ENCODE results near the gene SLC10A7.

The SLC10A7 gene

GRCh38 chr4:146494143-146494542, 27.6 kb downstream of the SLC10A7 start:
- no peak for DNase-seq (ENCODE audit: low read depth in 2 of 2)

GRCh38 chr4:146490106-146490505, 31.6 kb downstream of the SLC10A7 start:
- DNase-seq (ENCODE audit: low read depth in 2 of 2): no peak

- DNase-seq (ENCODE audit: low read depth in 2 of 2): no peak
Observed at GRCh38 chr4:146488495-146489174, 33.1 kb downstream of the SLC10A7 start.

GRCh38 chr4:146486565-146486964, 35.2 kb downstream of the SLC10A7 start:
- DNase-seq (ENCODE audit: low read depth in 2 of 2): no peak

GRCh38 chr4:146485968-146486367, 35.8 kb downstream of the SLC10A7 start:
- no peak for DNase-seq (ENCODE audit: low read depth in 2 of 2)

GRCh38 chr4:146482788-146483187, 39.0 kb downstream of the SLC10A7 start:
- DNase-seq (ENCODE audit: low read depth in 2 of 2): no peak

GRCh38 chr4:146481246-146481645, 40.5 kb downstream of the SLC10A7 start:
- DNase-seq (ENCODE audit: low read depth in 2 of 2): no peak

GRCh38 chr4:146478009-146478408, 43.7 kb downstream of the SLC10A7 start:
- DNase-seq (ENCODE audit: low read depth in 2 of 2): no peak

GRCh38 chr4:146477054-146477453, 44.7 kb downstream of the SLC10A7 start:
- no peak for DNase-seq (ENCODE audit: low read depth in 2 of 2)

- DNase-seq (ENCODE audit: low read depth in 2 of 2): no peak
Observed at GRCh38 chr4:146472404-146472803, 49.3 kb downstream of the SLC10A7 start.

GRCh38 chr4:146470604-146471003, 51.1 kb downstream of the SLC10A7 start:
- no peak for DNase-seq (ENCODE audit: low read depth in 2 of 2)

GRCh38 chr4:146469022-146469421, 52.7 kb downstream of the SLC10A7 start:
- no peak for DNase-seq (ENCODE audit: low read depth in 2 of 2)

GRCh38 chr4:146465628-146466027, 56.1 kb downstream of the SLC10A7 start:
- DNase-seq (ENCODE audit: low read depth in 2 of 2): no peak

- no peak for DNase-seq (ENCODE audit: low read depth in 2 of 2)
Observed at GRCh38 chr4:146462251-146462650, 59.5 kb downstream of the SLC10A7 start.

GRCh38 chr4:146458594-146458993, 63.1 kb downstream of the SLC10A7 start:
- no peak for DNase-seq (ENCODE audit: low read depth in 2 of 2)

- no peak for DNase-seq (ENCODE audit: low read depth in 2 of 2)
Observed at GRCh38 chr4:146456681-146457080, 65.1 kb downstream of the SLC10A7 start.

- no peak for DNase-seq (ENCODE audit: low read depth in 2 of 2)
Observed at GRCh38 chr4:146453181-146453807, 68.4 kb downstream of the SLC10A7 start.

GRCh38 chr4:146450524-146450923, 71.2 kb downstream of the SLC10A7 start:
- DNase-seq (ENCODE audit: low read depth in 2 of 2): no peak

- DNase-seq (ENCODE audit: low read depth in 2 of 2): no peak
Observed at GRCh38 chr4:146446555-146446954, 75.2 kb downstream of the SLC10A7 start.

- DNase-seq (ENCODE audit: low read depth in 2 of 2): no peak
Observed at GRCh38 chr4:146445198-146446150, 76.3 kb downstream of the SLC10A7 start.

- no peak for DNase-seq (ENCODE audit: low read depth in 2 of 2)
Observed at GRCh38 chr4:146443525-146443924, 78.2 kb downstream of the SLC10A7 start.

- no peak for DNase-seq (ENCODE audit: low read depth in 2 of 2)
Observed at GRCh38 chr4:146442801-146443200, 78.9 kb downstream of the SLC10A7 start.

All from stimulated activated CD8-positive, alpha-beta memory T cell treated with anti-CD3 and anti-CD28 coated beads, Interleukin-2, amount 100 ng/mL, for 1 hour (primary cell).